Uterus (tissue), 2 donors: ENCODE results near the gene DDX39A.

Experiments
- CTCF ChIP-seq, 4 experiments: fragments of 200-600 bp in 2 of 4; fragments of 450-650 bp in 2 of 4; sonication (generic) in 2 of 4; IDR thresholded peaks; one replicate each; pipeline ENCODE4 v1.5.1; 2016 to 2019; ENCODE audit warnings: antibody characterized with exemption in 4 of 4, mild to moderate bottlenecking in 2 of 4, moderate library complexity in 1 of 4
- POLR2A ChIP-seq, 2 donors: fragments of 450-650 bp; IDR thresholded peaks; one replicate each; pipeline ENCODE4 v1.6.1; 2016; ENCODE audit warnings: antibody characterized with exemption in 2 of 2, mild to moderate bottlenecking in 1 of 2, moderate library complexity in 1 of 2

DNA sequence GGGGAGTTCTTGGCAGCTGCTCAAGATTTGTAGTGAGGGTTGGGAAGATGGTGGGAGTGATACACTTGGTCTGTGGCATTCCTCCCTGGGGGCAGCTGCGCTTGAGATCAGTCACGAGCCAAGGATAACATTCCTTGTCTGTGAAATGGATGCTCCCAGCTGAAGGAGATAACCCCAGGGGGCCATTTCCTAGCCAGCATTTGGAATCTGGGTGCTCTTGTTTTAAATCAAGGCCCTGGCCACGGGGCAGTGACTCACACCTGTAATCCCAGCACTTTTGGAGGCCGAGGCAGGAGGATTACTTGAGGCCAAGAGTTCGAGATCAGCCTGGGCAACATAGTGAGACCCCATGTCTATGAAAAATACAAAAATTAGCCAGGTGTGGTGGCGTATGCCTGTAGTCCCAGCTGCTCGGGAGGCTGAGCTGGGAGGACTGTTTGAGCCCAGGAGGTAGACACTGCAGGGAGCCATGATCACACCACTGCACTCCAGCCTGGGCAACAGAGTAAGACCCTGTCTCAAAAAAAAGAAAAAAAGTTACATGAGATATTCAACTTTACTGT, 18.5 kb upstream of the DDX39A start:
- TF ChIP-seq CTCF (IDR thresholded peaks at IDR 0.05) (no peak), POLR2A (IDR thresholded peaks at IDR 0.05) (no peak)
